Measurements from ENCODE around the gene RSPH6A.

RSPH6A gene

GRCh38 chr19:45774765-45775164 lies 40.3 kb downstream of the RSPH6A start:
- H3K4me3 ChIP-seq (ENCODE audit: low read depth, low read length): no peak overlapping the region
- peaks cover 8% of the 10 kb centered on the region for H3K4me1 ChIP-seq (ENCODE audit: control insufficient read depth, insufficient read depth, low read length)
- ChIA-PET POLR2A (interaction anchor here (0.7 to 6.2 kb wide), 3 partner anchors 8 to 44 kb away, joined by 3 to 78 read pairs (median 7); partner anchors contain the start of genes DMPK and FBXO46), CTCF (interaction anchor here (0.6 to 1.6 kb wide), 2 partner anchors 25 to 45 kb away, joined by 3 read pairs; no protein-coding TSS in a partner anchor)
- no peak overlapping the region for H3K27ac ChIP-seq (ENCODE audit: extremely low read depth, low read depth, low read length)
- no peaks in the 10 kb centered on the region for H3K9me3 ChIP-seq (ENCODE audit: control insufficient read depth, insufficient read depth, low read depth, low read length)
- peaks cover 21 to 58% of the 10 kb centered on the region in 2 experiments for H3K36me3 ChIP-seq (ENCODE audit: control insufficient read depth in 2 of 2, insufficient read depth in 1 of 2, low read length in 2 of 2)
- TF ChIP-seq ZNF148 (tag by site-specific recombination; IDR thresholded peaks at IDR 0.05; ENCODE audit: borderline replicate concordance): no peak
- TF ChIP-seq ZNF544 (tag by site-specific recombination; IDR thresholded peaks at IDR 0.05): no peak
- TF ChIP-seq ZNF239 (tag by site-specific recombination; IDR thresholded peaks at IDR 0.05): no peak
- TF ChIP-seq ZNF768 (tag by site-specific recombination; IDR thresholded peaks at IDR 0.05): no peak
- TF ChIP-seq ZNF548 (tag by site-specific recombination; IDR thresholded peaks at IDR 0.05): no peak
- TF ChIP-seq ZNF473 (tag by site-specific recombination; IDR thresholded peaks at IDR 0.05): no peak
- no peak for TF ChIP-seq ZBTB21 (tag by site-specific recombination; IDR thresholded peaks at IDR 0.05)
- no peak for TF ChIP-seq ZNF394 (tag by site-specific recombination; IDR thresholded peaks at IDR 0.05; ENCODE audit: borderline replicate concordance)
- no peak for TF ChIP-seq ZFP41 (tag by site-specific recombination; IDR thresholded peaks at IDR 0.05; ENCODE audit: borderline replicate concordance)
- no peak for TF ChIP-seq ZNF76 (tag by site-specific recombination; IDR thresholded peaks at IDR 0.05; ENCODE audit: borderline replicate concordance, low read depth)
- no peak for TF ChIP-seq ZNF488 (tag by site-specific recombination; IDR thresholded peaks at IDR 0.05)
- no peak for TF ChIP-seq ZNF530 (tag by site-specific recombination; IDR thresholded peaks at IDR 0.05; ENCODE audit: low read depth)
- TF ChIP-seq PRDM4 (tag by site-specific recombination; IDR thresholded peaks at IDR 0.05): no peak
- TF ChIP-seq ZFP37 (tag by site-specific recombination; IDR thresholded peaks at IDR 0.05): no peak

GRCh38 chr19:45773384-45773783 lies 41.7 kb downstream of the RSPH6A start:
- H3K36me3 ChIP-seq (ENCODE audit: control insufficient read depth in 2 of 2, insufficient read depth in 1 of 2, low read length in 2 of 2): peaks cover 16 to 49% of the 10 kb centered on the region in 2 experiments
- no peak for TF ChIP-seq REST (tag by site-specific recombination; IDR thresholded peaks at IDR 0.05)
- TF ChIP-seq FEZF1 (tag by site-specific recombination; IDR thresholded peaks at IDR 0.05): no peak
- no peak for TF ChIP-seq BCL11B (tag by site-specific recombination; IDR thresholded peaks at IDR 0.05; ENCODE audit: low read depth)
- TF ChIP-seq ZFHX2 (tag by site-specific recombination; conservative IDR thresholded peaks at IDR 0.05): no peak
- TF ChIP-seq ZBTB7A (tag by site-specific recombination; IDR thresholded peaks at IDR 0.05; ENCODE audit: low read depth): no peak
- TF ChIP-seq ZNF302 (tag by site-specific recombination; IDR thresholded peaks at IDR 0.05; ENCODE audit: low read depth): no peak
- TF ChIP-seq ZNF266 (tag by site-specific recombination; IDR thresholded peaks at IDR 0.05; ENCODE audit: low read depth): no peak
- no peak for TF ChIP-seq ZBTB11 (tag by site-specific recombination; conservative IDR thresholded peaks at IDR 0.05; ENCODE audit: low read depth)
- peaks cover 6% of the 10 kb centered on the region for H3K4me1 ChIP-seq (ENCODE audit: control insufficient read depth, insufficient read depth, low read length)
- no peak overlapping the region for H3K27ac ChIP-seq (ENCODE audit: extremely low read depth, low read depth, low read length)
- H3K4me3 ChIP-seq (ENCODE audit: low read depth, low read length): no peak overlapping the region
- ChIA-PET CTCF (interaction anchor here (0.5 to 2.5 kb wide), 5 partner anchors 26 to 304 kb away, joined by 3 to 9 read pairs (median 4); no protein-coding TSS in a partner anchor), POLR2A (interaction anchor here (1.4 to 7.2 kb wide), 5 partner anchors 10 to 85 kb away, joined by 3 to 111 read pairs (median 11); partner anchors contain the start of genes DMPK, DMWD, QPCTL and SNRPD2)
- H3K9me3 ChIP-seq (ENCODE audit: control insufficient read depth, insufficient read depth, low read depth, low read length): no peaks in the 10 kb centered on the region

Measured in HEK293 (cell line).